Fibroblast of mammary gland (primary cell): ENCODE results near the gene FAM221A.
"Not testable (repeated sequence)": the region's sequence is repeated elsewhere in the genome, so short reads cannot be mapped to it uniquely, and the experiment has no call there.

Experiments
- DNase-seq: peaks from one replicate; pipeline ENCODE4 v3.0.0-alpha.2; 2010; ENCODE audit warnings: low read depth
- H3K4me3 ChIP-seq: 2 replicates; pipeline ENCODE4 v1.5.1; 2011; ENCODE audit warnings: low read depth, mild to moderate bottlenecking, low read length, moderate library complexity; ENCODE audit not compliant: control insufficient read depth
- TF ChIP-seq, protein P1 (sequence below): conservative IDR thresholded peaks from 2 replicates; pipeline ENCODE4 v1.5.1; 2011; ENCODE audit warnings: low read depth, low read length, inconsistent platforms; ENCODE audit not compliant: control insufficient read depth, insufficient read depth

FAM221A gene

DNA sequence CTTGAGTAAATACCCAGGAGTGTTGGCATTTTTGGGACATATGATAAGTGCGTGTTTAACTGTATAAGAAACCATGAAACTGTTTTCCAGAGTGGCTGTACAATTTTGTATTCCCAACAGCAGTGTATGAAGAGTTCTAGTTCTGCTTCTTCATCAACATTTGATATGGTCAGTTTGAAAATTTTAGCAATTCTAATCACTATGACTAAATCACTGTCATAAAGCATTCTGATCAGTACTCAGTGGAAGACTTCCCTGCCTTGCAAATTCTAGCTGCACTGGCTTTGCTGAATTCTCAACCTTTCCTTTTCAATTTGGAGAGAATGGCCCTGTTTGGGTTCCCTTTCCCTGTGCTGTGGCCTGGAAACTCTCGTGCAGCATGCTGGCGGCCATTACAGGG, 18.6 kb upstream of the FAM221A start:
- TF ChIP-seq, protein P1, sequence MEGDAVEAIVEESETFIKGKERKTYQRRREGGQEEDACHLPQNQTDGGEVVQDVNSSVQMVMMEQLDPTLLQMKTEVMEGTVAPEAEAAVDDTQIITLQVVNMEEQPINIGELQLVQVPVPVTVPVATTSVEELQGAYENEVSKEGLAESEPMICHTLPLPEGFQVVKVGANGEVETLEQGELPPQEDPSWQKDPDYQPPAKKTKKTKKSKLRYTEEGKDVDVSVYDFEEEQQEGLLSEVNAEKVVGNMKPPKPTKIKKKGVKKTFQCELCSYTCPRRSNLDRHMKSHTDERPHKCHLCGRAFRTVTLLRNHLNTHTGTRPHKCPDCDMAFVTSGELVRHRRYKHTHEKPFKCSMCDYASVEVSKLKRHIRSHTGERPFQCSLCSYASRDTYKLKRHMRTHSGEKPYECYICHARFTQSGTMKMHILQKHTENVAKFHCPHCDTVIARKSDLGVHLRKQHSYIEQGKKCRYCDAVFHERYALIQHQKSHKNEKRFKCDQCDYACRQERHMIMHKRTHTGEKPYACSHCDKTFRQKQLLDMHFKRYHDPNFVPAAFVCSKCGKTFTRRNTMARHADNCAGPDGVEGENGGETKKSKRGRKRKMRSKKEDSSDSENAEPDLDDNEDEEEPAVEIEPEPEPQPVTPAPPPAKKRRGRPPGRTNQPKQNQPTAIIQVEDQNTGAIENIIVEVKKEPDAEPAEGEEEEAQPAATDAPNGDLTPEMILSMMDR, result no peak
- no peak for DNase-seq
- no peak overlapping the region for H3K4me3 ChIP-seq

DNA sequence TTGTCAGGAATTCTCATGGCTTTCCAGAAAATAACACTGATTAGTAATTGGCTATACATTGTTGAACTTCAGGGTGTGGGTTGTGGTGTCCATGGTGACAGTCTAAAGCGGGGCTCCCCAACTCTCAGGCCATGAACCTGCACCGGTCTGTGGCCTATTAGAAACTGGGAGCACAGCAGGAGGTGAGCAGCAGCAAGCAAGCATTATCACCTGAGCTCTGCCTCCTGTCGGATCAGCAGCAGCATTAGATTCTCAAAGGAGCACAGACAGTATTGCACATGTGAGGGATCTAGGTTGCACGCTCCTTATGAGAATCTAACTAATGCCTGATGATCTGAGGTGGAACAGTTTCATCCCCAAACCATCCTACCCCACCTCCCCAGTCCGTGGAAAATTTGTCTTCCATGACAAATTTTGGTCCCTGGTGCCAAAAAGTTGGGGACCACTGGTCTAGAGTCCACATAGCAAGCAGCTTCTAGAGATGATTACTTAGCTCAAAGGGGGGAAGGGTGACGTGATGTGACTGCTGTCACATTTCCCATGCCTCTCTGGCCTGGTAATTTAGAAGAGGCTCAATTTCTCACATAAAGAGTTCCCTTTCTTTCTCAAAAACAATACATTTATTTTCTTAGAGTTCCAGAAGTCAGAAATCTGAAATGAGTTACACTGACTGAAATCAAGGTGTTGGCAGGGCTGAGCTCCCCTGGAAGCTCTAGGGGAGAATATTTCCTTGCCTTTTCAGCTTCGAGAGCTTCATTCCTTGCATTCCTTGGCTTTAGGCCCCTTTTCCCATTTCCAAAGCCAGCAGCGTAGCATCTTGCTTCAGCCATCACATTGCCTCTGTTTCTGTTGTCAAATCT, 17.6 kb upstream of the FAM221A start:
- TF ChIP-seq, protein P1, result no peak
- no peak overlapping the region for H3K4me3 ChIP-seq
- no peak for DNase-seq

DNA sequence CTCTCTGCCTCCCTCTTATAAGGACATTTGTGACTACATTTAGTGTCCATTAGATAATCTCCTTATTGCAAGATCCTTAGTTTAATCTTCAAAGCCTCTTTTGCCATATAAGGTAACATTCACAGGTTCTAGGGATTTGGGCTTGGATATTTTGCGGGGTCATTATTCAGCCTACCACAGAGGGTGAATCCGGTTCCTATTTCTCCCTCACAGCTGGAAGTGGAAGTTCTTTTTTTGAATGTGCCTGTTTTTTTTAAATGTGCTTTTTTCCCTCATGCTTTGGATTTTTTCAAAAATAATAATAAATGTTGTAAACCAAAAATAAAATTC, 17.1 kb upstream of the FAM221A start:
- TF ChIP-seq, protein P1, result no peak
- H3K4me3 ChIP-seq, result no peak overlapping the region
- DNase-seq, result no peak

DNA sequence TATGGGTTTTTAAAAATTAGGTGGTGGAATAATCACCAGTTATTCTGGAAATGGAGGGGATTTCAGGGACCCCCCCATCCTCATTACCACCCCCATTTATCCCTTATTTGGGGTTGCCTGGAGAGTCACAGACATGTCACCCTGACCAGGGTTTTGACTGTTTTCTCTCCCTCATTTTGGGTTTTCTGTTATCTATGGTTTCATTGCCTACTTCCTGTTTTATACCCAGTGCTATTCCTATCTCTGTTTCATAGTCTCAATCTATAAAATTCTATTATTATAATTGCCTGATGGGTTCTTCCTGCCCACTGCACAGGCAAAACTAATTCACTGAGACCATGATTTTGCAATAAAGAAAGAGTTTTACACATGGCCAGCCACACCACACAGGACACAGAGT, 15.9 kb upstream of the FAM221A start:
- TF ChIP-seq, protein P1, result no peak
- DNase-seq, result no peak
- no peak overlapping the region for H3K4me3 ChIP-seq

DNA sequence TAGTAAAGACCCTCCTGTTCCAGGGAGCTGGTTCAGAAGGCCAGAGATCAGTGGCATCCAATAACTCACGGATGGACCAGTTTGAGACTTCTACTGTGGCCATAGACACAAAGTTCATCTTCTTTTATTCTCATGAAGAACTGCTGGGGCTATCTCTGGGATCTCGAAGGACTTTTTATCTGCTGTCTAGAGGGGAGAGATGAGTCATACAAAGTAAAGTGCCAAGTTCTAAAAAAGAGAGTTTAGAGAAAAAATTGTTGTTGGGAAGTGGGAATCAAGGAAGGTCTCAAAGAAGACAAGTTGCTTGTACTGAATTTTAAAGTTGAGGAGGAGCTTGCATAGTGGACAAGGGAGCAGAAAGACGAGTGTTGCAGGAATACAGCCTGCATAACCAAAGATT, 8.0 kb upstream of the FAM221A start:
- DNase-seq, result no peak
- TF ChIP-seq, protein P1, result no peak
- no peak overlapping the region for H3K4me3 ChIP-seq

- H3K4me3 ChIP-seq, result peak overlapping the region; percentile 55
- TF ChIP-seq, protein P1, result no peak
- peak; percentile 63 for DNase-seq
These were observed 711 bp downstream of the FAM221A start for GRCh38 chr7:23680414-23681405.

GRCh38 chr7:23684041-23684440, 4.0 kb downstream of the FAM221A start:
- H3K4me3 ChIP-seq, DNase-seq: not testable (repeated sequence)
